ENCODE results near the gene ANKRD1. TPM values are rescaled to one million over a fixed set of nuclear protein-coding genes. Genes with fewer than 3 reads are reported as not detected.

Gene ANKRD1
- total RNA-seq, 1 donor from 2014 or later = 5.8 TPM

GRCh38 chr10:90927293-90927692, 6.4 kb upstream of the ANKRD1 start:
- Mint-ChIP-seq H3K4me3 (ENCODE audit: unreplicated experiment) (no peak overlapping the region), H3K27me3 (ENCODE audit: unreplicated experiment) (no peaks in the 10 kb centered on the region), H3K36me3 (ENCODE audit: unreplicated experiment) (no peaks in the 10 kb centered on the region), H3K9me3 (ENCODE audit: unreplicated experiment) (peaks cover 5% of the 10 kb centered on the region), H3K4me1 (ENCODE audit: unreplicated experiment) (peaks cover 49% of the 10 kb centered on the region), H3K27ac (ENCODE audit: unreplicated experiment) (no peak overlapping the region)
- DNase-seq (ENCODE audit: extremely low spot score, unreplicated experiment) = no peak
- no peak for TF ChIP-seq CTCF (IDR thresholded peaks at IDR 0.05)

GRCh38 chr10:90925079-90926029, 4.5 kb upstream of the ANKRD1 start:
- no peak for DNase-seq (ENCODE audit: extremely low spot score, unreplicated experiment)
- no peaks in the 10 kb centered on the region for H3K27me3 Mint-ChIP-seq (ENCODE audit: unreplicated experiment)
- no peaks in the 10 kb centered on the region for H3K36me3 Mint-ChIP-seq (ENCODE audit: unreplicated experiment)
- no peak overlapping the region for H3K27ac Mint-ChIP-seq (ENCODE audit: unreplicated experiment)
- H3K9me3 Mint-ChIP-seq (ENCODE audit: unreplicated experiment) = peaks cover 5% of the 10 kb centered on the region
- H3K4me1 Mint-ChIP-seq (ENCODE audit: unreplicated experiment) = peaks cover 46% of the 10 kb centered on the region
- no peak for TF ChIP-seq CTCF (IDR thresholded peaks at IDR 0.05)
- H3K4me3 Mint-ChIP-seq (ENCODE audit: unreplicated experiment) = no peak overlapping the region

GRCh38 chr10:90924552-90924951, 3.7 kb upstream of the ANKRD1 start:
- no peak overlapping the region for H3K4me3 Mint-ChIP-seq (ENCODE audit: unreplicated experiment)
- H3K4me1 Mint-ChIP-seq (ENCODE audit: unreplicated experiment) = peaks cover 46% of the 10 kb centered on the region
- TF ChIP-seq CTCF (IDR thresholded peaks at IDR 0.05) = no peak
- H3K9me3 Mint-ChIP-seq (ENCODE audit: unreplicated experiment) = peaks cover 5% of the 10 kb centered on the region
- no peaks in the 10 kb centered on the region for H3K27me3 Mint-ChIP-seq (ENCODE audit: unreplicated experiment)
- DNase-seq (ENCODE audit: extremely low spot score, unreplicated experiment) = no peak
- H3K27ac Mint-ChIP-seq (ENCODE audit: unreplicated experiment) = no peak overlapping the region
- H3K36me3 Mint-ChIP-seq (ENCODE audit: unreplicated experiment) = no peaks in the 10 kb centered on the region

- Mint-ChIP-seq H3K36me3 (ENCODE audit: unreplicated experiment) (no peaks in the 10 kb centered on the region), H3K4me1 (ENCODE audit: unreplicated experiment) (peaks cover 38% of the 10 kb centered on the region), H3K27ac (ENCODE audit: unreplicated experiment) (no peak overlapping the region), H3K4me3 (ENCODE audit: unreplicated experiment) (no peak overlapping the region), H3K9me3 (ENCODE audit: unreplicated experiment) (no peaks in the 10 kb centered on the region), H3K27me3 (ENCODE audit: unreplicated experiment) (no peaks in the 10 kb centered on the region)
- DNase-seq (ENCODE audit: extremely low spot score, unreplicated experiment) = no peak
- no peak for TF ChIP-seq CTCF (IDR thresholded peaks at IDR 0.05)
Measured at GRCh38 chr10:90923111-90923731, 2.3 kb upstream of the ANKRD1 start.

DNA sequence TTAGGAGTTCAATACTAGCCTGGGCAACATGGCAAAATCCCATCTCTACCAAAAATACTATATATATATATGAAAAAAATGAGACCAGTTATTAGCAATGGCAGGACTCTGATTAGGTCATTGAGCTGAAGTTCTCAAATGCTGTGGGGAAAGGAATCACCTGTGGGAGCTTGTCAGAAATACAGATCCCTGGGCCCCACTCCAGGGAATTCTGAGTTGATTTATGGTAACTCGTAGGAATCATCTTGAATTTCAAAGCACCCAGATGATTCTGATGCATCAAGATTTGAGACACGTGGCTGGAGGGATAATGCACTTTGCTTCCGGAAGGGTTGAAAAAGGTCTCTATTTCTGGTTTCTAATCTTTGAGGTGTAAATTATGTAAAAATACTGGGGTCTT, 1.0 kb upstream of the ANKRD1 start:
- no peaks in the 10 kb centered on the region for H3K27me3 Mint-ChIP-seq (ENCODE audit: unreplicated experiment)
- no peaks in the 10 kb centered on the region for H3K36me3 Mint-ChIP-seq (ENCODE audit: unreplicated experiment)
- no peak for DNase-seq (ENCODE audit: extremely low spot score, unreplicated experiment)
- H3K27ac Mint-ChIP-seq (ENCODE audit: unreplicated experiment) = no peak overlapping the region
- H3K4me1 Mint-ChIP-seq (ENCODE audit: unreplicated experiment) = peaks cover 36% of the 10 kb centered on the region
- no peaks in the 10 kb centered on the region for H3K9me3 Mint-ChIP-seq (ENCODE audit: unreplicated experiment)
- H3K4me3 Mint-ChIP-seq (ENCODE audit: unreplicated experiment) = no peak overlapping the region
- TF ChIP-seq CTCF (IDR thresholded peaks at IDR 0.05) = no peak
